Liver (tissue), 9 donors: ENCODE data around the gene RNF212. TPM values are rescaled to one million over a fixed set of nuclear protein-coding genes. Genes with fewer than 3 reads are reported as not detected.

Source experiments
- DNase-seq: peaks from one replicate; pipeline ENCODE4 v3.0.0-alpha.2; 2017; ENCODE audit warnings: low spot score
- H3K27ac ChIP-seq, 2 donors: one replicate each; pipeline ENCODE4 v1.7.0; 2013; ENCODE audit warnings: inconsistent platforms in 2 of 2, low read length in 2 of 2, control low read depth in 1 of 2, low read depth in 1 of 2, mild to moderate bottlenecking in 1 of 2
- H3K27me3 ChIP-seq, 4 donors: one replicate each; pipeline versions ENCODE4 v1.6.1 to v1.7.0; 2013; ENCODE audit warnings: low read length in 3 of 4, inconsistent platforms in 1 of 4, mild to moderate bottlenecking in 1 of 4, moderate library complexity in 1 of 4; ENCODE audit not compliant: control insufficient read depth in 4 of 4, insufficient read depth in 4 of 4
- H3K36me3 ChIP-seq, 4 donors: one replicate each; pipeline versions ENCODE4 v1.6.1 to v1.7.0; 2013; ENCODE audit warnings: low read length in 3 of 4, mild to moderate bottlenecking in 3 of 4, low read depth in 1 of 4, moderate library complexity in 1 of 4; ENCODE audit not compliant: control insufficient read depth in 4 of 4, insufficient read depth in 3 of 4
- H3K4me1 ChIP-seq, 4 donors: one replicate each; pipeline versions ENCODE4 v1.6.1 to v1.7.0; 2013; ENCODE audit warnings: low read length in 3 of 4, mild to moderate bottlenecking in 3 of 4, moderate library complexity in 1 of 4; ENCODE audit not compliant: control insufficient read depth in 4 of 4, insufficient read depth in 4 of 4
- H3K4me3 ChIP-seq, 3 donors: one replicate each; pipeline versions ENCODE4 v1.6.1 to v1.7.0; 2013; ENCODE audit warnings: low read length in 3 of 3, control low read depth in 1 of 3, low read depth in 1 of 3, mild to moderate bottlenecking in 1 of 3
- H3K9ac ChIP-seq, 2 donors: one replicate each; pipeline ENCODE4 v1.7.0; 2013; ENCODE audit warnings: low read length in 2 of 2, mild to moderate bottlenecking in 2 of 2, moderate library complexity in 2 of 2, control low read depth in 1 of 2, low read depth in 1 of 2
- H3K9me3 ChIP-seq, 4 donors: one replicate each; pipeline versions ENCODE4 v1.6.1 to v1.7.0; 2013; ENCODE audit warnings: low read length in 3 of 4; ENCODE audit not compliant: control insufficient read depth in 4 of 4
- ATF3 ChIP-seq: IDR thresholded peaks from 2 replicates; pipeline ENCODE4 v1.6.1; 2016; ENCODE audit warnings: antibody characterized with exemption
- EGR1 ChIP-seq, 2 donors: IDR thresholded peaks; 2 replicates each; pipeline ENCODE4 v1.6.1; 2016 to 2018; ENCODE audit warnings: antibody characterized with exemption in 2 of 2, low read depth in 2 of 2
- FOXA1 ChIP-seq: IDR thresholded peaks from 2 replicates; pipeline ENCODE4 v1.6.1; 2016; ENCODE audit warnings: antibody characterized with exemption
- FOXA2 ChIP-seq: IDR thresholded peaks from 2 replicates; pipeline ENCODE4 v1.6.1; 2016; ENCODE audit warnings: antibody characterized with exemption
- GABPA ChIP-seq, 2 donors: IDR thresholded peaks in 1 of 2; conservative IDR thresholded peaks in 1 of 2; 2 replicates each; pipeline ENCODE4 v1.6.1; 2016; ENCODE audit warnings: antibody characterized with exemption in 2 of 2, mild to moderate bottlenecking in 1 of 2, moderate library complexity in 1 of 2
- HNF4A ChIP-seq, 2 donors: conservative IDR thresholded peaks; 2 replicates each; pipeline ENCODE4 v1.6.1; 2016; ENCODE audit warnings: antibody characterized with exemption in 2 of 2, mild to moderate bottlenecking in 2 of 2
- HNF4G ChIP-seq: IDR thresholded peaks from 2 replicates; pipeline ENCODE4 v1.6.1; 2016; ENCODE audit warnings: antibody characterized with exemption
- RAD21 ChIP-seq, 2 donors: IDR thresholded peaks; 2 replicates each; pipeline ENCODE4 v1.6.1; 2016; ENCODE audit warnings: antibody characterized with exemption in 2 of 2, mild to moderate bottlenecking in 2 of 2
- REST ChIP-seq: IDR thresholded peaks from 2 replicates; pipeline ENCODE4 v1.6.1; 2016; ENCODE audit warnings: antibody characterized with exemption, mild to moderate bottlenecking
- RXRA ChIP-seq, 2 donors: IDR thresholded peaks; 2 replicates each; pipeline ENCODE4 v1.6.1; 2017 to 2018; ENCODE audit warnings: antibody characterized with exemption in 2 of 2, mild to moderate bottlenecking in 1 of 2
- SP1 ChIP-seq: IDR thresholded peaks from 2 replicates; pipeline ENCODE4 v1.6.1; 2018; ENCODE audit warnings: antibody characterized with exemption, mild to moderate bottlenecking
- TAF1 ChIP-seq: conservative IDR thresholded peaks from 2 replicates; pipeline ENCODE4 v1.6.1; 2016; ENCODE audit warnings: antibody characterized with exemption, mild to moderate bottlenecking
- YY1 ChIP-seq: IDR thresholded peaks from 2 replicates; pipeline ENCODE4 v1.6.1; 2016; ENCODE audit warnings: antibody characterized with exemption, mild to moderate bottlenecking
- WGBS: extraction: QIAGEN DNeasy Blood & Tissue Kit; methylation state at CpG from one replicate; pipeline ENCODE4 v1.1.7; 2013; 5-methylcytosine and 5-hydroxymethylcytosine counted together
- polyA plus RNA-seq, 2 donors: library from polyadenylated mRNA; stranded (reverse) in 1 of 2; unstranded in 1 of 2; fragments of 200-250 nt in 1 of 2; fragments of >200 nt in 1 of 2; fragmentation: Nextera tagmentation in 1 of 2; extraction: Ambion mirVana in 1 of 2; gene quantifications; one replicate each; pipeline versions ENCODE4 v1.2.1 to v1.2.3, GENCODE V29; 2013 to 2015
- total RNA-seq, 2 donors: library from RNA; depleted of rRNA; stranded (reverse); fragments of >200 nt; gene quantifications; one replicate each; pipeline ENCODE4 v1.2.3, GENCODE V29; 2014
- TF ChIP-seq, protein P1 (sequence below): IDR thresholded peaks from 2 replicates; pipeline ENCODE4 v1.6.1; 2016; ENCODE audit warnings: antibody characterized with exemption
- TF ChIP-seq, protein P2 (sequence below): fragments of 150-350 bp; IDR thresholded peaks from 2 replicates; pipeline ENCODE4 v1.5.1; 2017; ENCODE audit warnings: improper control_type of control experiment, low read depth, low read length; ENCODE audit not compliant: missing input control
- donor health status: healthy.
- donor health status: healthy.
- donor health status: healthy.
- donor health status: healthy.
- donor health status: healthy.

RNF212 gene
- total and polyA plus RNA-seq, 4 donors, result 0.32 to 0.47 (median 0.38) TPM; not detected in 1

- no peak for TF ChIP-seq REST
These were observed 20.4 kb downstream of the RNF212 start (continued) for GRCh38 chr4:1092983-1093361.

DNA sequence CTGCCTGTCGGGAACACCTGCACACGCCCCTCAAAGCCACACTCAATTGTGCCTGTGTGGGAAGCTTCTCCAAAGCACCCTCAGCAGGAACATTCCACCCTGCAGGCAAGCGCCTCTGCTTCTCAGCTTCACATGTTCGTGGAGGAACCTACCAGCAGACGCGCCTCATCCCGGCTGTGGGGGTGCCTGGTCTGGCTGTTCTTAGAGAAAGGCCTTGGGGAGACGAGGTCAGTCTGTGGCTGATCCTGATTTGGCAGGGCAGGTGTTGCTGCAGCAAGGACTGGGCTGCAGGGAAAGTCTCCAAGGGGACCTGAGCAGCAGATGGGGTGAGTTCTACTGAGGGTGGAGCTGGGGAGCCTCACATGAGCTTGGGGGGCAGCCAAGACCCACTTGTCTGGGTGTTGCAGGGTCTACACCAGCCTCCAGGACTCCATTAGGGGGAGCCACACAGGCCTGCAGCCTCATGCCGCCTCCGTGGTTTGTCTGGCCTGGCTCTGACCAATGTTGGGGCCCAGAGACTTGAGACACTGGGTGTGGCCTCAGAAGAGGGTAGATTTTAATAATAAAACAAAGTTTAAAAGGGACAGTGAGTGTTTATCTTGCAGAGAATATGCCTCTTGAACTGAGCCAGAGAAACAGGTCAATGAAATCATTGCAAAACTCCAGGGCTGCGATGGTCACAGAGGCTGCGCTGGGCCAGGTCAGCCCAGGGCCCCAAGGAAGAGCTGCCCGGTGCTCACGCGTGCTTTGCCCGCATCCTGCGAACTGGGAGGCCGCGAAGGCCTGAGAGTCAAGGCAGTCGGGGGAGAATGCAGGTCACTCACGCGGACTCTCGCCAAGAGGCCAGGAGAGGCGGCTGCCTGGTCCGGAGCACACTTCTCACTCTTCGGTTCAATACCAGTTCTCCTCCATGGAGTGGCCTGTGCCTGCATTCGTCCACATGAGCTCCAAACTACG lies 21.1 kb downstream of the RNF212 start:
- no peak for DNase-seq
- peaks cover 0 to 10% (median 6%) of the 10 kb centered on the region in 4 donors for H3K4me1 ChIP-seq
- no peak overlapping the region for H3K9ac ChIP-seq
- H3K27me3 ChIP-seq, result no peaks in the 10 kb centered on the region
- H3K27ac ChIP-seq, result no peak overlapping the region
- no peak overlapping the region for H3K4me3 ChIP-seq
- 77% methylated on average over 28 of the region's 28 CpGs for WGBS
- no peaks in the 10 kb centered on the region for H3K36me3 ChIP-seq
- peaks cover 0 to 6% (median 1%) of the 10 kb centered on the region in 4 donors for H3K9me3 ChIP-seq
- TF ChIP-seq TAF1 (no peak), FOXA1 (no peak), RAD21 (IDR thresholded peaks at IDR 0.05) (no peak), FOXA2 (no peak), REST (no peak), YY1 (no peak), GABPA (IDR thresholded peaks at IDR 0.05 in 1 of 2, conservative IDR thresholded peaks at IDR 0.05 in 1 of 2) (no peak), RXRA (IDR thresholded peaks at IDR 0.05) (no peak), HNF4G (no peak), ATF3 (no peak), SP1 (no peak), EGR1 (IDR thresholded peaks at IDR 0.05; ENCODE audit: low read depth in 2 of 2) (no peak), HNF4A (conservative IDR thresholded peaks at IDR 0.05) (no peak)
- TF ChIP-seq, protein P1, sequence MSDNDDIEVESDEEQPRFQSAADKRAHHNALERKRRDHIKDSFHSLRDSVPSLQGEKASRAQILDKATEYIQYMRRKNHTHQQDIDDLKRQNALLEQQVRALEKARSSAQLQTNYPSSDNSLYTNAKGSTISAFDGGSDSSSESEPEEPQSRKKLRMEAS, result no peak
- TF ChIP-seq, protein P2, sequence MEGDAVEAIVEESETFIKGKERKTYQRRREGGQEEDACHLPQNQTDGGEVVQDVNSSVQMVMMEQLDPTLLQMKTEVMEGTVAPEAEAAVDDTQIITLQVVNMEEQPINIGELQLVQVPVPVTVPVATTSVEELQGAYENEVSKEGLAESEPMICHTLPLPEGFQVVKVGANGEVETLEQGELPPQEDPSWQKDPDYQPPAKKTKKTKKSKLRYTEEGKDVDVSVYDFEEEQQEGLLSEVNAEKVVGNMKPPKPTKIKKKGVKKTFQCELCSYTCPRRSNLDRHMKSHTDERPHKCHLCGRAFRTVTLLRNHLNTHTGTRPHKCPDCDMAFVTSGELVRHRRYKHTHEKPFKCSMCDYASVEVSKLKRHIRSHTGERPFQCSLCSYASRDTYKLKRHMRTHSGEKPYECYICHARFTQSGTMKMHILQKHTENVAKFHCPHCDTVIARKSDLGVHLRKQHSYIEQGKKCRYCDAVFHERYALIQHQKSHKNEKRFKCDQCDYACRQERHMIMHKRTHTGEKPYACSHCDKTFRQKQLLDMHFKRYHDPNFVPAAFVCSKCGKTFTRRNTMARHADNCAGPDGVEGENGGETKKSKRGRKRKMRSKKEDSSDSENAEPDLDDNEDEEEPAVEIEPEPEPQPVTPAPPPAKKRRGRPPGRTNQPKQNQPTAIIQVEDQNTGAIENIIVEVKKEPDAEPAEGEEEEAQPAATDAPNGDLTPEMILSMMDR, result no peak
